IPS-18a (cell line): ENCODE data around the gene TIMP2.
"Not testable (repeated sequence)": the region's sequence is repeated elsewhere in the genome, so short reads cannot be mapped to it uniquely, and the experiment has no call there.

Source experiments
- H3K27ac ChIP-seq: one replicate; pipeline ENCODE4 v1.5.1; 2013; ENCODE audit warnings: low read length
- H3K27me3 ChIP-seq: one replicate; pipeline ENCODE4 v1.6.1; 2013; ENCODE audit warnings: mild to moderate bottlenecking, low read length; ENCODE audit not compliant: control insufficient read depth, insufficient read depth
- H3K36me3 ChIP-seq: one replicate; pipeline ENCODE4 v1.6.1; 2013; ENCODE audit warnings: low read depth, low read length; ENCODE audit not compliant: control insufficient read depth
- H3K4me1 ChIP-seq: one replicate; pipeline ENCODE4 v1.6.1; 2013; ENCODE audit warnings: low read depth, low read length; ENCODE audit not compliant: control insufficient read depth
- H3K4me3 ChIP-seq: one replicate; pipeline ENCODE4 v1.5.1; 2013; ENCODE audit warnings: low read length
- H3K9ac ChIP-seq: one replicate; pipeline ENCODE4 v1.6.1; 2013; ENCODE audit warnings: mild to moderate bottlenecking, low read length, moderate library complexity
- H3K9me3 ChIP-seq: one replicate; pipeline ENCODE4 v1.6.1; 2013; ENCODE audit warnings: low read depth, low read length; ENCODE audit not compliant: control insufficient read depth

The TIMP2 gene

GRCh38 chr17:78867046-78867445 lies 58.1 kb downstream of the TIMP2 start:
- not testable (repeated sequence) for H3K9me3 ChIP-seq, H3K4me1 ChIP-seq, H3K27ac ChIP-seq, H3K4me3 ChIP-seq, H3K9ac ChIP-seq, H3K27me3 ChIP-seq, H3K36me3 ChIP-seq

DNA sequence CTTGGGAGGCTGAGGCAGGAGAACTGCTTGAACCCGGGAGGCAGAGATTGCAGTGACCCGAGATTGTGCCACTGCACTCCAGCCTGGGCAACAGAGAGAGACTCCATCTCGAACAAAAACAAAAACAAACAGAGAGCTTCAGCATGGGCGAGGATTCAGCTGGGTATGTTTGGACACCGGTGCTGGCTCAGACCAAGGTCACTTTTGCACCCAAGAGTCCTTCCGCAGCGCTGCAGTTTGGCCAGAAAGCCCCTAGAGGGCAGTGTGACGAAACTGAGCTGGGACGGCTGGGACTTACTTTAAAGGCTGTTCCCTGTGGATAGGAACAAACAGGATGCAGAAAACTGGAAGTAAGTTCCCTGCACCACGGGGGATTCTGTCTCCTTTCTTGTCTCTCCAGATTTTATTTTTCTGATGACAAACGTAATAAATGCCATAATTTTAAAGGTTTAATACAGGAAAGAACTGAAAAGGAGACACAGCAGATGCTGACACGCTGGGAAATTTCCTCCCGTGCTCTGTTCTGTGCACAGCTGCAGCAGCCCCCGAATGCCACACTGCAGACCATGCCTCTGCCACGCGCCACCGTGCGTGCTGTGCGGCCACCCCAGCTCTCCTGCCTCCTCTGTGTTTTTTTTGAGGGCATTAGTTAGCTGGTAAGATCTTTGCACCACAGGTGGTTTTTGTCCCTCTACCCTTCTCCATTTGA lies 59.4 kb downstream of the TIMP2 start:
- Histone ChIP-seq H3K27ac (no peak overlapping the region), H3K9ac (no peak overlapping the region), H3K4me3 (no peak overlapping the region), H3K36me3 (no peaks in the 10 kb centered on the region), H3K4me1 (no peaks in the 10 kb centered on the region), H3K27me3 (no peaks in the 10 kb centered on the region), H3K9me3 (no peaks in the 10 kb centered on the region)

- Histone ChIP-seq H3K9ac (no peak overlapping the region), H3K27ac (no peak overlapping the region), H3K27me3 (no peaks in the 10 kb centered on the region), H3K4me1 (no peaks in the 10 kb centered on the region), H3K9me3 (no peaks in the 10 kb centered on the region), H3K4me3 (no peak overlapping the region), H3K36me3 (no peaks in the 10 kb centered on the region)
Measured at GRCh38 chr17:78864117-78864516, 61.1 kb downstream of the TIMP2 start.

DNA sequence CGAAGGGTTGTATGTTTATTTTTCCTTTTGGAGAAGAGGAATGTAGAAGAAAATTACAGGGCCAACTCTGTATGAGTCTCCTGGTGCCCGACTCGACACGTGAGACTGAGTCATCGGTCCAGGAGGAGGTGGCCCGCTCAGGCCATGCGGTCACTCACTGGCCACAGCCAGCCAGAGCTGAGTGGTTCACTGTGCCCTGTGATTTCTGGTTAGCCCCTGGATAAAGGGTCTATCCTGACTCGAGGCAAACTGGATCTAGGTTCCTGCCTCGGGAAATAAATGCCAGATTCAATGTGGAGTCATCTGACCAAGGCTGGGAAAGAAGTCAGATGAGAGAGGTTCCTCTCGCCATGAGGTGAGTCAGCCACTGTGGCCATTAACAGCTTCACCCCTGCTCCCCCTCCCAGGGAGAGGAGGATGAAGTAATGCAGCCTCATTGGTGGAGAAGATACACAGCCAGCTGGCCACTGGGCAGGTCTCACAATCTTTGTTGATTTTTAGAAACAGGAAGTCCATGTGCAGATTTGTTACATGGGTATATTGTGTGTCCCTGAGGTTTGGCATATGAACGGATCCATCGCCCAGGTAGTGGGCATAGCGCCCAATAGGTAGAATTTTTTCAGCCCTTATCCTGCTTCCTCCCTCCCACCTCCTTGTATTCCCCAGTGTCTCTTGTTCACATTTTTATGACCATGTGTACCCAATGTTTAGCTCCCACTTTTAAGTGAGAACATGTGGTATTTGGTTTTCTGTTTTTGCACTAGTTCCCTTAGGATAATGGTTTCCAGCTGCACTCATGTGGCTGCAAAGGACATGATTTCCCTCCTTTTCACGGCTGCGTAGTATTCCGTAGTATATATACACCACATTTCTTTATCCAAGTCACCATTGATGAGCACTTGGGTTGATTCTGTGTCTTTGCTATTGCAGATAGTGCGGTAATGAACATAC lies 62.8 kb downstream of the TIMP2 start:
- H3K4me3 ChIP-seq, result no peak overlapping the region
- H3K36me3 ChIP-seq, result peaks cover under 1% of the 10 kb centered on the region
- H3K27me3 ChIP-seq, result no peaks in the 10 kb centered on the region
- no peaks in the 10 kb centered on the region for H3K9me3 ChIP-seq
- H3K4me1 ChIP-seq, result no peaks in the 10 kb centered on the region
- H3K27ac ChIP-seq, result no peak overlapping the region
- H3K9ac ChIP-seq, result no peak overlapping the region

- Histone ChIP-seq H3K27ac (no peak overlapping the region), H3K4me3 (no peak overlapping the region), H3K36me3 (peaks cover 4% of the 10 kb centered on the region), H3K9me3 (no peaks in the 10 kb centered on the region), H3K27me3 (no peaks in the 10 kb centered on the region), H3K9ac (no peak overlapping the region), H3K4me1 (no peaks in the 10 kb centered on the region)
Measured at GRCh38 chr17:78861229-78861628, 64.0 kb downstream of the TIMP2 start.

DNA sequence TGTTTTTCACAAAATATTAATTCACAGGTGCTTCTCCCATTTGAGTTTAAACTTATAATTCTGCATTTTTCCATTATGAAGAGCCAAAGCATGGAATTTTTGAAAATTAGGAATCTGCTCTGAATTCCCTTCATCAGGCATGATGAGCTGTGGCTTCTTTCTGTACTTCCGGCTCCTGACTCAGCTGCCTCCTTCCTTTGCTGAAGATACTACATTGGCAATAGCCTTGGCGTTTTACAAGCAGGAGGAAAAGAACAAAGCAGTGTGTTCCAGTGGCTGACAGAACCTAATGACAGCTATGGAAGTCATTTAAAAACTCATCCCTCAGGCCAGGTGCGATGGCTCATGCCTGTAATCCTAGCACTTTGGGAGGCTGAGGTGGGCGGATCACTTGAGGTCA lies 66.1 kb downstream of the TIMP2 start:
- no peaks in the 10 kb centered on the region for H3K4me1 ChIP-seq
- H3K27ac ChIP-seq, result no peak overlapping the region
- H3K9ac ChIP-seq, result no peak overlapping the region
- no peak overlapping the region for H3K4me3 ChIP-seq
- no peaks in the 10 kb centered on the region for H3K9me3 ChIP-seq
- H3K27me3 ChIP-seq, result no peaks in the 10 kb centered on the region
- H3K36me3 ChIP-seq, result peaks cover 11% of the 10 kb centered on the region

DNA sequence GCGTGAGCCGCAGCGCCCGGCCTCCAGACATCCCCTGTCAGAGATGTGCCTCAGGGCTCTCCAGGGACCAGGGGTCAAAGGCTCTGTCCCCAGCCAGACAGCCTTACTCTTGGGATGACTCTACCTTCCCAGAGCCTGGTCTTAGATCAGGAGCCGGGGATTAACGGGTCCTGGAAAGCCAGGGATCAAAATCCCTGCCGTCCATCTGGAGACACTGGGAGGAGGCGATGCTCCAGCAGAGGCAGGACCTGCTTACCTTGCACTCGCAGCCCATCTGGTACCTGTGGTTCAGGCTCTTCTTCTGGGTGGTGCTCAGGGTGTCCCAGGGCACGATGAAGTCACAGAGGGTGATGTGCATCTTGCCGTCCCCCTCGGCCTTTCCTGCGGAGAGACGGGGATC lies 67.9 kb downstream of the TIMP2 start:
- Histone ChIP-seq H3K4me3 (no peak overlapping the region), H3K9ac (no peak overlapping the region), H3K9me3 (no peaks in the 10 kb centered on the region), H3K27ac (no peak overlapping the region), H3K27me3 (no peaks in the 10 kb centered on the region), H3K4me1 (no peaks in the 10 kb centered on the region), H3K36me3 (peaks cover 11% of the 10 kb centered on the region)

- no peak overlapping the region for H3K4me3 ChIP-seq
- no peaks in the 10 kb centered on the region for H3K4me1 ChIP-seq
- no peak overlapping the region for H3K9ac ChIP-seq
- no peaks in the 10 kb centered on the region for H3K27me3 ChIP-seq
- no peaks in the 10 kb centered on the region for H3K9me3 ChIP-seq
- peaks cover 11% of the 10 kb centered on the region for H3K36me3 ChIP-seq
- H3K27ac ChIP-seq, result no peak overlapping the region
Measured at GRCh38 chr17:78855561-78856165, 69.5 kb downstream of the TIMP2 start.

GRCh38 chr17:78854508-78854907 lies 70.7 kb downstream of the TIMP2 start:
- no peaks in the 10 kb centered on the region for H3K4me1 ChIP-seq
- no peak overlapping the region for H3K4me3 ChIP-seq
- H3K27me3 ChIP-seq, result no peaks in the 10 kb centered on the region
- H3K36me3 ChIP-seq, result peaks cover 11% of the 10 kb centered on the region
- no peak overlapping the region for H3K27ac ChIP-seq
- no peak overlapping the region for H3K9ac ChIP-seq
- no peaks in the 10 kb centered on the region for H3K9me3 ChIP-seq

DNA sequence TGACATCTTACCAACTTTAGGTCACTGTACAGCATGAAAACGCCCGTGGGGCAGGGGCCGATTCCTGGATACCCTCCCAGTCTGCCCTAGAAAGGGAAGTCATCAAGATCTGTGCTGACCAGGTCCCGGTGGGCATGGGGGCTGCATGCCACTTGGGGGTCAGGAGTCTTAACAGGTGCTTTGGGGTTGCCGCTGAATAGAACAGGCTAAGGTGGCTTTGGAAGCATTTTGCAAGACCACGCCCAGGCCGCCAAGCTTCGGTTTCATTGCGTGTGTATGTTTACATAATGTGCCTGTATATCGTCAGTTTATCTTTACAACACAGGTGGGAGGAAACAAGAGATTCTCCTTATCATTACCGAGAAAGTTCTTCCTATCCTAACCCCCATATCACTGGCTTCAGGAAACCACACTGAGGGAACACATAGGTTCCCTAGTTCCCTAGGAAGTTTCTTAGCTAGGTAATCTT lies 71.2 kb downstream of the TIMP2 start:
- no peaks in the 10 kb centered on the region for H3K27me3 ChIP-seq
- H3K27ac ChIP-seq, result no peak overlapping the region

GRCh38 chr17:78852709-78853121 lies 72.5 kb downstream of the TIMP2 start:
- Histone ChIP-seq H3K9ac (no peak overlapping the region), H3K27me3 (no peaks in the 10 kb centered on the region), H3K36me3 (peaks cover 11% of the 10 kb centered on the region), H3K27ac (no peak overlapping the region), H3K4me3 (no peak overlapping the region), H3K4me1 (no peaks in the 10 kb centered on the region), H3K9me3 (no peaks in the 10 kb centered on the region)

More for the DNA sequence above, 71.2 kb downstream of the TIMP2 start:
- no peaks in the 10 kb centered on the region for H3K9me3 ChIP-seq
- H3K36me3 ChIP-seq, result peaks cover 11% of the 10 kb centered on the region
- no peak overlapping the region for H3K9ac ChIP-seq
- no peaks in the 10 kb centered on the region for H3K4me1 ChIP-seq
- H3K4me3 ChIP-seq, result no peak overlapping the region
